KG1 (cell line): ENCODE data around the gene TMEM239.

Experiments
- DNase-seq: peaks from one replicate; lab custom pipeline; 2025; lab: John Stamatoyannopoulos, UW

The TMEM239 gene

DNA sequence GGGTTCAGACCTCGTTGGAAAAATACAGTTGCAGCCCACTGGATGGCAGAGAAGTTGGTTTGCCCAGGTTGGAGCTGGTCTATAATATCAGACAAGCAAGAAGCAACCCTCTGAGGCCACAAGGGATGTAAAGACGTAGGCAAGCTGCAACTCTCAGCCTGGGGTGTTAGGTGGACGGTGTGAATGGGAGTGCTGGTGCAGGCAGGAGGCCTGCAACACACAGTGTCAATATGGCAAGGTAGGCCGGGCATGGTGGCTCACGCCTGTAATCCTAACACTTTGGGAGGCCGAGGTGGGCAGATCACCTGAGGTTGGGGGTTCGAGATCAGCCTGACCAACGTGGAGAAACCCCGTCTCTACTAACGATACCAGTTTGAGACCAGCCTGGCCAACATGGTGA, 34.9 kb downstream of the TMEM239 start:
- no peak for DNase-seq

- DNase-seq: no peak
Measured at GRCh38 chr20:2858591-2858990, 42.4 kb downstream of the TMEM239 start.

DNA sequence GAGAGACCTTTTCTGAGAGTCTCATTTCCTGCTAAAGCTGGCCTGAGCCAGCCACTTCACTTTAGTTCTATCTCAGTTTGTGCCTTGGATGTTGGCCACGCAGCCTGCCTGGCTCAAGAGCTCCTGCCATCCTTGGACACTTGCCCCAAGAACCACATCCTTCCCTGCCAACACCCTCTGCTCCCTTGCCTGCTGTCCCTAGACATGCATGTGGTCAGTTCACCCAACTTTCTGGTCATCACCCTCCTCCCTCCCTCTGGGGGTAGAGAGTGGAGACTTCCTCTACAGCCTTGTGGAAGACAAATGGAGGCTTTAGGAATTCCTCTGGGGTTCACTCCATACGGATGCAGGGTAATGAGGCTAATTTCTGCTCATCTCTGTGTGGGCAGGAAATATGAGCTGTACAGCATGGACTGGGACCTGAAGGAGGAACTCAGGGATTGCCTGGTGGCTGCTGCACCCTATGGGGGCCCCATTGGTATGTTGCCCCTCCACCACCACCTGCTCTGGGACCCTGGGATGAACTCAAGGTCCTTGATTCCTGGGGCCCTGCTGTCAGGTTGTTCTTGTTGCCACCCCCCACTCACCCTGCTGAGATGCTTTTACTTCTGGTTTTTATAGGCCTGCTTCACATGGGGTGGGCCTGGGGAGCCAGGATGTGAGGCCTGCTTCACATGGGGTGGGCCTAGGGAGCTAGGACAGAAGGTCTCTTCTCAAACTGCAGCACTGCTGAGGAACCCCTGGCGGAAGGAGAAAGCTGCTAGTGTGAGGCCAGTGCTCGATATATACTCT, 43.4 kb downstream of the TMEM239 start:
- DNase-seq: no peak

GRCh38 chr20:2864626-2865025, 48.5 kb downstream of the TMEM239 start:
- DNase-seq: no peak

DNA sequence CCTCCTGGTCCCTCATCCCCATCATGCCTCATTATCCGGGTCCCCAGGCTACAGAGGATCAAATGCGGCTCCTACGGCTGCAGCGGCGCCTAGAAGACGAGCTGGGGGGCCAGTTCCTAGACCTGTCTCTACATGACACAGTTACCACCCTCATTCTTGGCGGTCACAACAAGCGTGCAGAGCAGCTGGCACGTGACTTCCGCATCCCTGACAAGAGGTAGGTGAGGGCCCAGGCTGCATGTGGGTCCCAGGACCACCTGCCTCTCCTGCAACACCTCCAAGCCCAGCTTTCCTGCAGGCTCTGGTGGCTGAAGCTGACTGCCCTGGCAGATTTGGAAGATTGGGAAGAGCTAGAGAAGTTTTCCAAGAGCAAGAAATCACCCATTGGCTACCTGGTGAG, 48.9 kb downstream of the TMEM239 start:
- no peak for DNase-seq

GRCh38 chr20:2865630-2866029, 49.5 kb downstream of the TMEM239 start:
- DNase-seq: no peak

DNA sequence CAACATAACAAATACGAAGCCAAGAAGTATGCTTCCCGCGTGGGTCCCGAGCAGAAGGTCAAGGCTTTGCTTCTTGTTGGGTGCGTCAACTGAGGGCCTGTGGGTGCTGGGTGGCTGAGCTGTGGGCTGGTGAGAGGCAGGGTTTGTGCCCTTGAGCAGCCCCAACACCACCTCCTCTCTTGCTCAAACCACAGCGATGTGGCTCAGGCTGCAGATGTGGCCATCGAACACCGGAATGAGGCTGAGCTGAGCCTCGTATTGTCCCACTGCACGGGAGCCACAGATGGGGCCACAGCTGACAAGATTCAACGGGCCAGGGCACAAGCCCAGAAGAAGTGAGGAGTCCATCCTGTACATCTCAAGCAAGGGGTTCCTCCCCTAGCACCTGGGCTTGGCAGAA, 50.1 kb downstream of the TMEM239 start:
- no peak for DNase-seq

DNA sequence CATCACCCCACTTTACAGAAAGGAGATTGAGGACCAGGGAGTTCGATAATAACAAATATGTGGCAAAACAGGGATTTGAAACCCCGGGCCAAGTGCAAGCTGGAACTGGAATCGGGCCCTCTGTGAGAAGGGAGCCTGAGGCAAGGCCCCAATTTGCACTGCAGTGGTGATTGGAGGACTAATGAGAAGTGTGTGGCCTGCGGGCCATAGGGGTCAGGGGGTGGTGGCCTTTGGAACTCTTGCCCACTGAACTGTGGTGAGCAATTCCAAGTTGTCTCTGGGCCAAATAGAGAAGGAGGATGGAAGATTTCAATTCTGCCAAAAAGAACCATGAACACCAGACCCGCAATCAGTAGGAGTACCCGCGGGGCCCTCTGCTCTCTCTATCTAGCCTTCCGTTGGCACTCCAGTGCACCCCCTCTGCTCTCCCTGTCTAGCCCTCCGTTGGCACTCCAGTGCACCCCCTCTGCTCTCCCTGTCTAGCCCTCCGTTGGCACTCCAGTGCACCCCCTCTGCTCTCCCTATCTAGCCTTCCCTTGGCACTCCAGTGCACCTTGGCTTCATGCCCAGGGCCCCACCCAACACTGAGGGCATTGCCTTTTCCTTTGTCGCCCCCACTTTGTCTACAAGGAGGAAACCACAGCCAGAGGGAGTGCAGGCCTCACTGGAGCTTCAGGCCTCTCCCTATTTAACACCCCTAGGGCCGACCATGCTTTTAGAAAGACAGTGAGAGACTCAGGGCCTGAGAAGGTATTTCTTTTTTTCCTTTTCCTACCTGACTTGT, 51.1 kb downstream of the TMEM239 start:
- DNase-seq: no peak
